GM23338 (cell line): ENCODE measurements around the gene TSPAN4. TPM values are rescaled to one million over a fixed set of nuclear protein-coding genes. Genes with fewer than 3 reads are reported as not detected.

Experiments used
- ATAC-seq: fragments of 200-7000 bp; cut with Tn5 transposase; 3 replicates; pipeline ENCODE4 v1.9.1; 2020
- DNase-seq: peaks from one replicate; pipeline ENCODE4 v3.0.0-alpha.2; 2015; ENCODE audit warnings: low spot score
- H2AFZ ChIP-seq: fragments of 200-600 bp; sonication (generic); 2 replicates; pipeline ENCODE4 v1.8.0; 2016; ENCODE audit warnings: antibody characterized with exemption, mild to moderate bottlenecking, moderate library complexity
- H3F3A ChIP-seq: fragments of 200-600 bp; sonication (generic); replicated peaks from 2 replicates; pipeline ENCODE4 v1.8.0; 2017; ENCODE audit warnings: antibody characterized with exemption, mixed run types, low read depth
- H3K27ac ChIP-seq: fragments of 200-600 bp; sonication (generic); 2 replicates; pipeline ENCODE4 v1.6.1; 2016; ENCODE audit warnings: low read depth
- H3K27me3 ChIP-seq: fragments of 200-600 bp; sonication (generic); 2 replicates; pipeline ENCODE4 v1.8.0; 2016; ENCODE audit warnings: mild to moderate bottlenecking, mixed run types, moderate library complexity; ENCODE audit not compliant: insufficient read depth
- H3K36me3 ChIP-seq: fragments of 200-600 bp; sonication (generic); 2 replicates; pipeline ENCODE4 v1.8.0; 2016; ENCODE audit warnings: mild to moderate bottlenecking; ENCODE audit not compliant: insufficient read depth
- H3K4me1 ChIP-seq: fragments of 200-600 bp; sonication (generic); 2 replicates; pipeline ENCODE4 v1.8.0; 2016; ENCODE audit warnings: mild to moderate bottlenecking, moderate library complexity; ENCODE audit not compliant: insufficient read depth
- H3K4me2 ChIP-seq: fragments of 200-600 bp; sonication (generic); 2 replicates; pipeline ENCODE4 v1.7.1; 2017; ENCODE audit warnings: mixed run types
- H3K4me3 ChIP-seq: fragments of 200-600 bp; sonication (generic); 2 replicates; pipeline ENCODE4 v1.6.1; 2016; ENCODE audit warnings: mixed run types
- H3K79me2 ChIP-seq: fragments of 200-600 bp; sonication (generic); replicated peaks from 2 replicates; pipeline ENCODE4 v1.8.0; 2017; ENCODE audit warnings: mild to moderate bottlenecking; ENCODE audit not compliant: insufficient read depth
- H3K9me2 ChIP-seq: fragments of 200-600 bp; sonication (generic); 2 replicates; pipeline ENCODE4 v1.8.0; 2017; ENCODE audit not compliant: insufficient read depth
- H4K20me1 ChIP-seq: fragments of 200-600 bp; sonication (generic); replicated peaks from 2 replicates; pipeline ENCODE4 v1.8.0; 2017; ENCODE audit warnings: mild to moderate bottlenecking; ENCODE audit not compliant: insufficient read depth
- H3K27ac Mint-ChIP-seq: 2 replicates; pipeline ENCODE4 v1.8.0; 2020; ENCODE audit warnings: inconsistent platforms, mild to moderate bottlenecking, moderate library complexity, mixed read lengths
- H3K27me3 Mint-ChIP-seq: 3 replicates; pipeline ENCODE4 v1.8.0; 2022; ENCODE audit warnings: low read depth, mild to moderate bottlenecking, moderate library complexity, mixed read lengths, inconsistent platforms; ENCODE audit not compliant: insufficient read depth, poor library complexity
- H3K36me3 Mint-ChIP-seq: 3 replicates; pipeline ENCODE4 v1.8.0; 2021; ENCODE audit warnings: low read depth, mild to moderate bottlenecking, inconsistent platforms, moderate library complexity, mixed read lengths
- H3K4me1 Mint-ChIP-seq: 3 replicates; pipeline ENCODE4 v1.8.0; 2020; ENCODE audit warnings: mild to moderate bottlenecking, inconsistent platforms, mixed read lengths
- H3K4me3 Mint-ChIP-seq: 3 replicates; pipeline ENCODE4 v1.8.0; 2021; ENCODE audit warnings: moderate library complexity, mild to moderate bottlenecking, inconsistent platforms, mixed read lengths
- H3K9me3 Mint-ChIP-seq: 3 replicates; pipeline ENCODE4 v1.8.0; 2020; ENCODE audit warnings: moderate library complexity, mild to moderate bottlenecking, inconsistent platforms, mixed read lengths
- CTCF ChIP-seq, 2 experiments: fragments of 200-600 bp in 1 of 2; sonication (generic) in 1 of 2; conservative IDR thresholded peaks; 2 replicates each; pipeline versions ENCODE4 v1.5.1 to v1.6.1; 2016 to 2017; ENCODE audit warnings: antibody characterized with exemption in 2 of 2, low read depth in 2 of 2, mild to moderate bottlenecking in 2 of 2, moderate library complexity in 1 of 2
- ETS1 ChIP-seq: IDR thresholded peaks from 2 replicates; pipeline ENCODE4 v1.6.1; 2016; ENCODE audit warnings: antibody characterized with exemption
- EZH2phosphoT487 ChIP-seq: fragments of 200-600 bp; sonication (generic); IDR thresholded peaks from one replicate; pipeline ENCODE4 v1.8.1; 2018; ENCODE audit warnings: antibody characterized with exemption; ENCODE audit not compliant: unreplicated experiment
- ZNF114 ChIP-seq: fragments of 250-450 bp; sonication (Bioruptor Pico); IDR thresholded peaks from 2 replicates; pipeline ENCODE4 v1.5.0; 2020; ENCODE audit warnings: mild to moderate bottlenecking, moderate library complexity
- ZNF462 ChIP-seq: fragments of 250-450 bp; sonication (Bioruptor Pico); IDR thresholded peaks from 2 replicates; pipeline ENCODE4 v1.5.0; 2020; ENCODE audit warnings: mild to moderate bottlenecking, moderate library complexity
- polyA plus RNA-seq: library from polyadenylated mRNA; unstranded; fragments of >200 nt; fragmentation: Nextera tagmentation; extraction: Ambion mirVana; gene quantifications from 2 replicates; pipeline ENCODE4 v1.2.1, GENCODE V29; 2016
- total RNA-seq: library from RNA; depleted of rRNA; stranded (reverse); fragments of >200 nt; shearing (Covaris generic); gene quantifications from 2 replicates; pipeline ENCODE4 v1.2.3, GENCODE V29; 2014

The TSPAN4 gene
- total and polyA plus RNA-seq, 2 experiments from 2014 or later: 76.8 to 150 TPM

GRCh38 chr11:843086-843734 is 558 bp downstream of the TSPAN4 start:
- Histone ChIP-seq H3K79me2 (peaks cover 19% of the 10 kb centered on the region), H3K36me3 (peaks cover 6% of the 10 kb centered on the region; the same call in 1 of the 2 replicates), H3K4me2 (peak overlapping the region; percentile 91), H3K9me2 (no peaks in the 10 kb centered on the region), H4K20me1 (peaks cover 27% of the 10 kb centered on the region), H3K27me3 (no peaks in the 10 kb centered on the region), H3K27ac (peak overlapping the region; percentile 99; the same call in 1 of the 2 replicates), H3K4me3 (peak overlapping the region; percentile 98), H3F3A (peaks cover 20% of the 10 kb centered on the region; the same call in 1 of the 2 replicates), H2AFZ (no peak overlapping the region), H3K4me1 (peaks cover 25% of the 10 kb centered on the region)
- Mint-ChIP-seq H3K4me1 (peaks cover 29% of the 10 kb centered on the region), H3K4me3 (peak overlapping the region; percentile 88), H3K27me3 (peaks cover 31% of the 10 kb centered on the region), H3K27ac (peak overlapping the region; percentile 65; the same call in 1 of the 2 replicates), H3K36me3 (peaks cover 31% of the 10 kb centered on the region), H3K9me3 (no peaks in the 10 kb centered on the region)
- TF ChIP-seq ZNF114 (CRISPR knock-in tag) (no peak), CTCF (conservative IDR thresholded peaks at IDR 0.05; ENCODE audit: low read depth in 2 of 2) (no peak), ETS1 (no peak), ZNF462 (CRISPR knock-in tag) (no peak), EZH2phosphoT487 (no peak)
- ATAC-seq: peak; percentile 1
- DNase-seq: no peak
